Neuronal stem cell (in vitro differentiated cells): ENCODE results near the gene AQP2.

Source experiments
- DNase-seq: peaks from one replicate; pipeline ENCODE4 v3.0.0-alpha.2; 2013; ENCODE audit warnings: low spot score
- H2AFZ ChIP-seq: one replicate; pipeline ENCODE4 v1.6.1; 2013; ENCODE audit warnings: mild to moderate bottlenecking, low read length, inconsistent platforms
- H2AK5ac ChIP-seq: 2 replicates; pipeline ENCODE4 v1.6.1; 2013; ENCODE audit warnings: low read depth, mild to moderate bottlenecking, inconsistent platforms, low read length, moderate library complexity, mixed read lengths
- H2BK120ac ChIP-seq: 2 replicates; pipeline ENCODE4 v1.6.1; 2013; ENCODE audit warnings: low read depth, mild to moderate bottlenecking, inconsistent platforms, low read length, moderate library complexity, mixed read lengths
- H2BK12ac ChIP-seq: one replicate; pipeline ENCODE4 v1.6.1; 2013; ENCODE audit warnings: low read length, inconsistent platforms
- H2BK15ac ChIP-seq: 2 replicates; pipeline ENCODE4 v1.6.1; 2013; ENCODE audit warnings: mild to moderate bottlenecking, low read length, inconsistent platforms, mixed read lengths
- H2BK5ac ChIP-seq: one replicate; pipeline ENCODE4 v1.6.1; 2013; ENCODE audit warnings: inconsistent platforms, mild to moderate bottlenecking, low read length, moderate library complexity
- H3K14ac ChIP-seq: one replicate; pipeline ENCODE4 v1.6.1; 2013; ENCODE audit warnings: low read length, inconsistent platforms
- H3K18ac ChIP-seq: 2 replicates; pipeline ENCODE4 v1.6.1; 2013; ENCODE audit warnings: low read length, inconsistent platforms
- H3K23ac ChIP-seq: 2 replicates; pipeline ENCODE4 v1.6.1; 2013; ENCODE audit warnings: low read depth, mild to moderate bottlenecking, mixed read lengths, low read length, inconsistent platforms; ENCODE audit not compliant: poor library complexity
- H3K27ac ChIP-seq: replicated peaks from 3 replicates; pipeline ENCODE4 v1.5.1; 2013; ENCODE audit warnings: low read length, inconsistent platforms
- H3K27me3 ChIP-seq, 3 experiments: 2 replicates each; pipeline ENCODE4 v1.6.1; 2013; ENCODE audit warnings: low read length in 3 of 3, mild to moderate bottlenecking in 2 of 3, inconsistent platforms in 1 of 3, low read depth in 1 of 3, mixed read lengths in 1 of 3, moderate library complexity in 1 of 3; ENCODE audit not compliant: control insufficient read depth in 3 of 3, insufficient read depth in 3 of 3
- H3K36me3 ChIP-seq, 2 donors: replicated peaks in 1 of 2; 2 replicates each; pipeline ENCODE4 v1.6.1; 2013; ENCODE audit warnings: low read length in 2 of 2; ENCODE audit not compliant: control insufficient read depth in 2 of 2, insufficient read depth in 2 of 2
- H3K4ac ChIP-seq: 2 replicates; pipeline ENCODE4 v1.6.1; 2013; ENCODE audit warnings: inconsistent platforms, mild to moderate bottlenecking, low read length, moderate library complexity
- H3K4me1 ChIP-seq, 2 donors: 1 replicate in 1 of 2; 2 replicates in 1 of 2; pipeline ENCODE4 v1.6.1; 2013; ENCODE audit warnings: low read length in 2 of 2, low read depth in 1 of 2; ENCODE audit not compliant: control insufficient read depth in 2 of 2, insufficient read depth in 1 of 2
- H3K4me2 ChIP-seq: one replicate; pipeline ENCODE4 v1.6.1; 2013; ENCODE audit warnings: mild to moderate bottlenecking, low read length, inconsistent platforms; ENCODE audit not compliant: insufficient read depth, poor library complexity, severe bottlenecking
- H3K4me3 ChIP-seq, 2 donors: 2 replicates each; pipeline ENCODE4 v1.5.1; 2013; ENCODE audit warnings: low read length in 2 of 2, mild to moderate bottlenecking in 2 of 2, inconsistent platforms in 1 of 2, moderate library complexity in 1 of 2
- H3K79me1 ChIP-seq: one replicate; pipeline ENCODE4 v1.6.1; 2013; ENCODE audit warnings: low read depth, mild to moderate bottlenecking, inconsistent platforms, low read length, moderate library complexity
- H3K9ac ChIP-seq: one replicate; pipeline ENCODE4 v1.6.1; 2013; ENCODE audit warnings: mild to moderate bottlenecking, low read depth, low read length, inconsistent platforms; ENCODE audit not compliant: poor library complexity
- H3K9me3 ChIP-seq, 2 donors: replicated peaks in 1 of 2; 2 replicates each; pipeline versions ENCODE3 to v1.6.1; 2013; ENCODE audit warnings: low read length in 2 of 2, mild to moderate bottlenecking in 2 of 2, inconsistent platforms in 1 of 2, low read depth in 1 of 2, mixed read lengths in 1 of 2, moderate library complexity in 1 of 2; ENCODE audit not compliant: control insufficient read depth in 2 of 2, insufficient read depth in 1 of 2
- H4K8ac ChIP-seq: one replicate; pipeline ENCODE4 v1.6.1; 2013; ENCODE audit warnings: low read depth, mild to moderate bottlenecking, inconsistent platforms, low read length, moderate library complexity
- H4K91ac ChIP-seq: one replicate; pipeline ENCODE4 v1.6.1; 2013; ENCODE audit warnings: low read length, low read depth, mild to moderate bottlenecking, inconsistent platforms; ENCODE audit not compliant: poor library complexity
- WGBS, 2 donors: extraction: QIAGEN DNeasy Blood & Tissue Kit; methylation state at CpG; one replicate each; pipeline ENCODE4 v1.1.7; 2013; ENCODE audit warnings: missing lambda C conversion rate in 2 of 2, mixed read lengths in 1 of 2; ENCODE audit not compliant: insufficient read length in 2 of 2, insufficient replicate concordance in 1 of 2; ENCODE audit errors: extremely low coverage in 2 of 2; 5-methylcytosine and 5-hydroxymethylcytosine counted together

AQP2 gene

GRCh38 chr12:49960474-49961110 is 10.1 kb downstream of the AQP2 start:
- H3K79me1 ChIP-seq = no peaks in the 10 kb centered on the region
- no peak overlapping the region for H2BK12ac ChIP-seq
- no peak overlapping the region for H2BK15ac ChIP-seq
- peaks cover 22 to 24% of the 10 kb centered on the region in 2 donors for H3K4me1 ChIP-seq
- H3K4me2 ChIP-seq = no peak overlapping the region
- H3K4me3 ChIP-seq = no peak overlapping the region
- peaks cover 8 to 45% (median 14%) of the 10 kb centered on the region in 3 experiments for H3K27me3 ChIP-seq
- H2BK5ac ChIP-seq = peak overlapping the region; percentile 78
- peak overlapping the region; percentile 80 for H2AK5ac ChIP-seq
- no CpG with 5 or more reads among the region's 13 CpGs for WGBS, 2 donors
- H3K14ac ChIP-seq = peak overlapping the region; percentile 17
- no peak for DNase-seq
- no peak overlapping the region for H2BK120ac ChIP-seq
- no peak overlapping the region for H3K23ac ChIP-seq
- H3K9me3 ChIP-seq = no peaks in the 10 kb centered on the region
- no peak overlapping the region for H4K91ac ChIP-seq
- no peak overlapping the region for H4K8ac ChIP-seq
- no peak overlapping the region for H3K27ac ChIP-seq
- H3K36me3 ChIP-seq = no peaks in the 10 kb centered on the region
- H3K4ac ChIP-seq = no peak overlapping the region
- H2AFZ ChIP-seq = peak overlapping the region; percentile 63
- no peak overlapping the region for H3K9ac ChIP-seq
- peak overlapping the region; percentile 87 for H3K18ac ChIP-seq

- WGBS, 2 donors = no CpG with 5 or more reads among the region's 111 CpGs
- Histone ChIP-seq H2BK15ac (no peak within 1 kb of the TSS), H3K27ac (no peak within 1 kb of the TSS), H3K4me1 (peaks cover 21 to 24% of the 10 kb centered on the region in 2 donors), H4K8ac (no peak within 1 kb of the TSS), H3K4me2 (peak within 1 kb of the TSS; percentile 61), H3K9ac (no peak within 1 kb of the TSS), H2AK5ac (peak within 1 kb of the TSS; percentile 80), H2BK5ac (peak within 1 kb of the TSS; percentile 78), H3K14ac (peak within 1 kb of the TSS; percentile 17), H4K91ac (no peak within 1 kb of the TSS), H3K79me1 (no peaks in the 10 kb centered on the region), H2BK120ac (no peak within 1 kb of the TSS), H3K23ac (peak within 1 kb of the TSS; percentile 80), H3K36me3 (no peaks in the 10 kb centered on the region), H3K27me3 (peaks cover 8 to 38% (median 18%) of the 10 kb centered on the region in 3 experiments), H3K4ac (no peak within 1 kb of the TSS), H3K9me3 (no peaks in the 10 kb centered on the region), H3K18ac (peak within 1 kb of the TSS; percentile 87), H2BK12ac (no peak within 1 kb of the TSS), H2AFZ (no peak within 1 kb of the TSS), H3K4me3 (peak within 1 kb of the TSS in 1 of 2 donors; percentile 72)
- DNase-seq = no peak
Measured at GRCh38 chr12:49961111-49961922, 10.8 kb downstream of the AQP2 start, which contains the start of gene AQP5. TSS of gene AQP5 (plus strand) at chr12:49961872. CDS start at chr12:49962018, 146 bp downstream.

GRCh38 chr12:49961993-49962764 is 11.6 kb downstream of the AQP2 start:
- Histone ChIP-seq H3K14ac (no peak overlapping the region), H3K4me2 (peak overlapping the region; percentile 49), H3K27me3 (peaks cover 8 to 36% (median 18%) of the 10 kb centered on the region in 3 experiments), H2BK120ac (no peak overlapping the region), H3K36me3 (no peaks in the 10 kb centered on the region), H3K4ac (no peak overlapping the region), H3K9me3 (no peaks in the 10 kb centered on the region), H2AFZ (no peak overlapping the region), H3K23ac (peak overlapping the region; percentile 80), H4K8ac (no peak overlapping the region), H3K4me3 (no peak overlapping the region), H2BK5ac (no peak overlapping the region), H3K9ac (no peak overlapping the region), H4K91ac (no peak overlapping the region), H2BK12ac (no peak overlapping the region), H3K4me1 (peaks cover 19 to 30% of the 10 kb centered on the region in 2 donors), H3K79me1 (no peaks in the 10 kb centered on the region), H3K18ac (peak overlapping the region; percentile 84), H2AK5ac (peak overlapping the region; percentile 56), H3K27ac (no peak overlapping the region), H2BK15ac (no peak overlapping the region)
- WGBS, 2 donors = no CpG with 5 or more reads among the region's 37 CpGs
- no peak for DNase-seq
